OCI-M2 (cell line): Measurements from ENCODE around the gene PSD4.

Experiments used
- DNase-seq: peaks from one replicate; lab custom pipeline; 2025; ENCODE audit not compliant: unreplicated experiment; lab: John Stamatoyannopoulos, UW

Gene PSD4

DNA sequence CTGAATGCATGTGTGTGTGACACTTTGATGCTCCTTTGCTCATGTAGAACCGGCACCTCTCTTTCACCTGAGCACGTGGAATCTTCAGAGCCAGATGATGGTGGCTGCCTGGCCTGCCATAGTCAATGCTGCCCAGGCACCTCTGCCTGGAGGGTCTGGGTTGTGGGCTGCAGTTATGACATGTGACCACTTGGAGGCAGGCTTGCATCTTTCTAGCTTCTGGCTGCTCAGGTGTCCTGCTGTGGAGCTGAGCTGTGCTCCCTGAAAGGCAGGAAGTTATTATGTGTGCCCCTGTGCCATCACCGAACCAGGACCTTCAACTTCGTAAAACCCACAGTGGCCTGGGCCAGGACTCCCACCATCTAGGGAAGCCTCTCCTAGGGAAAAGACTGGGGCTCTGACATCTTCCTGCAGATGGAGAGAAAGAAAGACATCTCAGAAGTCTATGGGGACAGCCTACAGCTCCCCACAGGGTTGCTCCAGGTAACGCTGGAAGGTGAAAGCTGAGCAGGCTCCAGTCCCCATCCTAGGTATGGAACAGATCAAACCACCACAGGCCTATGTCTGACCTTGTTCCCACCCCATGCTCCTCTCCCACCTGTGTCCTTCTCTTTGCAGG lies 30.2 kb downstream of the PSD4 start:
- DNase-seq, result peak; percentile 5

DNA sequence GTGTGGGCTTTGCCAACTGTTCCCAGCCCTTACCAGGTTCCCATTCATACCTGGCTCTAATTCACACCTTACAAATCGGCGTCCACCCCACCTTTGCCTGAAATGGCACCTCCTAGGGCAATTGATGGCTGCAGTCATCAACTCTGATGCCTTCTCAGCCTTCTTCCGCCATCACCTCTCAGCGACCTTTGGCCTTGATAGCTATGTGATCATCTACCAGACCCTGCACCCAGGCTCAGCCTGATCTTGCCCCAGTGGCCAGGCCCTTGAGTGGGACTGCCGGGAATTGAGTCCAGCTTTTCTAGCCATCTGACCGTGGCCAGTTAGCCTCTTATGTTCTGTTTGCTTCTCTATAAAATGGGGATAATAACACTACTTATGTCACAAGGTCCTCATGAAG lies 32.5 kb downstream of the PSD4 start:
- DNase-seq, result no peak

DNA sequence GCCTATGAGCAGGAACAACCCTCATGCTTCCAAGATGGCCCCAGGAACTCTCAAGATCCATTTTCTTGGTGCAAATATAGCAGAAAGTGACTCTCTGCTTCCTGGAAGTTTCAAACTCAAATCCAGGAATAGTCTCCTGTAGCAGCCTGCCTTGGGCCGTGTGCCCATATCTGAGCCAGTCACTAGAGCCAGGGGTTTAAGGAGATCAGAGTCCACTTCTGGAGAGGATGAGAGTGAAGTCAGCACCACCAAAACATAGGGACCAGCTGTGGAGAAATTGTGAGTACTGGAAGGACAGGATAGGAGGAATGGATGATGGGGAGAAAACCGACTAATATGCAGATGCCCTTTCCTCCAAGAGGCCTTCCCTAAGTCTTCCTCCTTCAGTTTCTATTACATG lies 33.2 kb downstream of the PSD4 start:
- DNase-seq, result no peak

DNA sequence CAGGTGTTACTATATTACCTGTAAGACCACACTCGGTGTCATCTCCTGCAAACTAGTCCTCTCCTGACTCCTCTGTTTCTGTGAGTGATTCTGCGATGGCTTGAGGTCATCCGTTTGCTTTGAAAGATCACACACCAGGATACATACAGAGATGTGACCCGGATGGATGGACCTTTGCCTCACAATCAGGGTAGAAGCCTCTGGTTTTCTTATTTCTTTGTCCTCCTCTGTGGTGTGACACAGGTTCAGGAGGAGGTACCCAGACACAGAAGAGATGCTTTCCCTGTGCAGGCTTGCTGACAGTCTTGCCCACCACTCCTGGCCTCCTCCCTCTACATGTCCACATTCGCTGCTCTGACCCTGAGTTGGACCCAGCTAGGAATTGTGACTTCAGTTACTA lies 34.6 kb downstream of the PSD4 start:
- DNase-seq, result no peak

DNA sequence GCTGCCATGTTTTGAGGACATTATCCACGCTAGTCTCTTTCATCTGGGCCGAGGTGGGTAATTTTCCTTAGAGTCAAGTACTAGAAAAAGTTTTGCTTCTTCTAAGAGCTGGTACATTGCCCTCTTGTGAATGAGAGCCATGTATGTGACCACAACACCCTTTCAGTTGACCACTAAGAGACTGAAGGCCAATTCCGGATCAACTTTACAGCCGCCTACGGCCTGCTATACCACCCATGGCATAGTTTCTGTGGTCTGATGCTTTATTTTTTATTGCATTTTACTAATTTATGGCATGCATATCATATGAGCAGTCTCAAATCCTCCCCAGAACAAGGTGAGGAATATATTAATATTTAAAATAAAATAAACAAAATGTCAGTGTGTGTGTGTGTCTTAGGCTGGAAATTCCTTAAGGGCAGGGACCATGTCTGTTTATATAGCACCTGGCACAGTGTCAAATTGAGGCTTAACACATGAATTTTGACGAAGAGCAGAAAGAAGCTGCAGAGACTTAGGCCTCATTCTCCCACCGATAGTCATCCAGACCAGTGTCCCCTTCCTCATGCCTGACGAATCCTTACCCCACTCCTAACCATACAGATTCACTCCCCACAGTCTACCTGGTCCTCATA lies 35.4 kb downstream of the PSD4 start:
- no peak for DNase-seq

DNA sequence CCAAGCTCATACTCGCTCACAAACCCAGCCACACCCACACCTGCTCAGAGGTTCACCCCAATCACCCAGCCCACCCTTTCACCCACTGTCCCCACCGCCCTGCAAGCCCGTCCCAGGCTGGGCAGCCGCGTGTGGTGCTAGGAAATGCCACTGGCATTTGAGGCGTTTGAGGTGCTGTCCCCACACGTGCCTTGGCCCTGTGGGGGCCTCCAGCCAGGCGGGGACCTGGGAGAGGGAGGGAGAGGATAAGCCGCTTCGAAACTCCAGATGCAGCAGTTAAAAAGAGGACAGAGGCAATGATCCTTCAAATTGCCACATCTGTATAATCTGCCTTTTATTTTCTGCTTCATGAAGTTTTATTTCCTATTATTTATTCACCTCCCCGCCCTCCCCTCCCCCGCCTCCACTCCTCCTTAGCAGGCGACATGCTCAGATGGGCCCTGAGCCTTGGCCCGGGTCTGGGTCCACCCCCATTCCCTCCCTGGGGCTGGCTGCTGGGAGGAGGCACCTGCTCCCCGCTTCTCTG lies 35.9 kb downstream of the PSD4 start:
- DNase-seq, result no peak

DNA sequence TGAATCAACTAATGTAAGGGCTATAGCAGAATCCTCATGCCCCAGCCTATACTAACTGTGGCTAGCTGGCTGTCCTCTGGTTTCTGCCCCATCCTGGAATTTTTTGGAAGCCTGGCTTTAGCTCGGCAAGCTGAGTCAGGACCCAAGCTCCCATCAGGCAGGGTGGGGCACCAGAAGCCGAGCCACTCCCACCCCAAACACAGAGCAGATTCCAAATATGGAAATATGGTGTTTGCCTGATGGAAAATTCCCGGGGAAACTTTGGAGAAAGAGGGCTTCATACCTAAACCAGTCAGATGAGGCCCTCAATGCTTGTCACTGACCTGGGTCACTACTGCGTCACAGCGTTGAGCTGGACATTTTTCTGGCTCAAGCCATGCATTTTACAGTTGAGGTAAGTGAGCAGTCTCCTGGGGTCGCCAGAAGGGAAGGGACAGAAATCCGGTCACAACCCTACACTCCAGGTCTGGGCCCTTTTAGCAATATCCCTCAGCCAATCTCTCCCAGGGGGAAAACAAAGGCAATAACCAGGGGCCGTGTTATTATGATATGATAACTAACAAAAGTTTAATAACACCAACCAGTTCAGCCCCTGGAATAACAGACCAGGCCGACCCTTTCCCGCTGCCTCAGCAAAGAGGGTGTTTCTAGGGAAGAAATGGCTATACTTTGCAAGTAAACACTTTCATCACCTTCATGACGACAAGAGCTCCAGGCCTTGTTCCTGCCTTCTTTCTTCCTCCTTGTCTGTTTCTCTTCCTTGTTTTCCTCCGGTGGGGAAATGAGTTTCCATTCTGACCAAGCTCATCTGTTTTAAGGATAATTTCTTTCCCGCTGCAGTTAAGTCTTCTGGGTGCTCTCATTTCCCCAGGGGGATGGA lies 37.7 kb downstream of the PSD4 start:
- no peak for DNase-seq

DNA sequence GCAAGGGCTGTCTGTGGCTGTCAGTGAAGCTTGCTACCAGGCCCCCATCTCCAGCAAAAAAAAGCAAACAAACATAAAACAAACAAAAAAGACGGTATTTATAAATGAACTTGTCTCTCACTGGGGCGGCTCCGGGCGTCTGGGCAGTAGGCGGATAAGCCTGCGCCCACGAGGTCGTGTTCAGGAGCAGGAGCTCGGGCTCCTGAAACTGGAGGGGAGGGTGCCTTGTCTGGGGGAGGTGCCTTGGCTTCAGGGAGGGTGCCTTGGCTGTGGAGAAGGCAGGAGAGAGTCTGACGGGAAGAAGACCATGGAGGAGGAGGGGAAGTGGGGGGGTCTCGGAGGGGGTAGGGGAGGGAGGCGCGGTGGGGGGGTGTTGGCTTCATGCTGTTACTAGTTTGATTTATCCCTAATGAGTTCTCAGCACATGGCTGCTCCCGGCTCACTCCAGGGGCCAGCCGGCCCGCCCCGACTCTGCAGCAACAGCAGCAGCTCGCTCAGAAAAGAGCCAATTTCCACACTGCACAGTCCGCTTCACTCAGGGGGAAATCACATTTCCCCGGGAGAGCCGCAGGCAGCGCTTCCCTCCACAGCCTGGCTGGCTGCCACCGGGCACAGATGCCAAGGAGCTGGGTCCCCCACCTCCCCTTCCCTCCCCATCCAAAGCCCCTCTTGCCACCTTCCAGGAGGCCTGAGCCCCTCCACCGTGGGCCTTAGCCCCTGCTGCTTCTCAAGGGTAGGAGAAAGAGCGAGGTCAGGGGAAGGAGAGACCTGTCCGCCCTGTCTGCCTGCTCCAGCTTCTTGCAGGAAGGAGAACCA lies 38.7 kb downstream of the PSD4 start:
- no peak for DNase-seq

DNA sequence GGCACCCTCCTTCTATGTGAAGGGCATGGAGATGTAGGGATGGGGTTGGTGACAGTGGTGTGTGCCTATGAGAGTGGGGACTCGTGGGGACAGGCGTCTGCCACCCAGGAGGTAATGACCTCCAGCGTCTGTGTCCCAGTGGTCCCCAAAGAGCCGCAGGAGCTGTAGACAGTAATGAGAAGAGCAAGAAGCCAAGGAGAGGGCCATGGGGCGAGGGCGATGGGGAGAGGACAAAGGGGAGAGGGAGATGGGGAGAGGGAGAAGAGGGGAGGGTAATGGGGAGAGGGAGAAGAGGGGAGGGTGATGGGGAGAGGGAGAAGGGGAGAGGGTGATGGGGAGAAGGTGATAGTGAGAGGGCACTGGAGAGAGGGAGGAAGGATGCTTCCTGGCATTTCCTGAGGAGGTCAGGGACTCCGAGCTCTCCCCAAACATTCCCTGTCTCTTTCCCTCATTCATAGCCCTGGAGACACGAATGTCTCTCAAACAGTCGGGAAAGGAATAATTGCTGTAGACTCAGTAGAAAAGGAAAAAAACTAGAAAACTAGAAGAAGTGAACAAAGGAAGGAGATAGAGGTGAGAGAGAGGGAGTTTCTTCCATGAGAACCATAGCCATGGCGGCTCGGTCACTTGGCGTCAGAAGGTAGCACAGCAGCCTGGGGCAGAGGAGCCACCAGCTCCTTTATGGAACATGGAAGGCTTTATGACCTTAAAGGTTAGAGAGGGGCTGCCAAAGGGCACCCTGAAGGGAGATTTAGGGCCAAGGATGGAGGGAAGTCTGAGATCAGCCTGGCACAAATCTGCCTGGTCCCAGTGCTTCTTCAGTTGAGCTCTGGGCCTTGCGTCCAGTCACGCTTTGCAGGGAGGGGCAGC lies 39.5 kb downstream of the PSD4 start:
- DNase-seq, result no peak

DNA sequence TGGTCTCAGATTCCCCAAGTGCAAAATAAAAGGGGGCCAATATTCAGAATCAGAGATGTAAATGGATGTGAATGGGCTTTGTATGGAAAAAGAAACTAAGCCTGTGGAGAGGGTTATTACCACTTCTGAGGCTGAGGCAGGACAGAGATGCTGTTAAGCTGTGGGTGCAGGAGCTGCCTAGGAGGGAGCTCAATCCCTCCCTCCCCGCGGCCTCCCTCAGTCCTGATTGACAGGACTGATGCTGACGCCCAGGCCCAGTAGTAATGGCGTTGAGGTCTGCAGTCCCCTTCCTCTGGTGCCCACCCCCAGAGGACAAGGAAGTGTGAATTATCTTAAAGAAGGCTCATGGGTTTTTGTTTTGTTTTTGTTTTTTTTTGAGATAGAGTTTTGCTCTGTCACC lies 40.4 kb downstream of the PSD4 start:
- DNase-seq, result no peak

DNA sequence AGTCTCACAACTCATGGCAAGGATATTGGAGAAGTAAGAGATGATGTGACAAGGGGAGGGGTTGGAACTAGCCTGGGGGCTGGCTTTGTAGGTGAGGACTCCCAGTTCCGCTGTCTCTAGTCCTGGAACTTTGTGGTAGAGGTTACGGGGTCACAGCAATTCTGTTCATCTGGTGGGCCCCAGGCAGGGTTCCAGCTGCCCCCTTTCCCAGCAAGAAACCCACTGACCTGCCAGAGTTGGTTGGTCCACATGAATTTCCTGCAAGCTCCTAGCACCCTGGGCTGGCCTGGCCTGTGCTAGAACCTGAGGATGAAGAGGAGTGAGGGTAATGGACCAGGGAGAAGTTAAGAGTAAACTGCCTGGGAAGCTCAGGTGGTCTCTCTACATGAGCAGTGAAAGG lies 41.3 kb downstream of the PSD4 start:
- no peak for DNase-seq

DNA sequence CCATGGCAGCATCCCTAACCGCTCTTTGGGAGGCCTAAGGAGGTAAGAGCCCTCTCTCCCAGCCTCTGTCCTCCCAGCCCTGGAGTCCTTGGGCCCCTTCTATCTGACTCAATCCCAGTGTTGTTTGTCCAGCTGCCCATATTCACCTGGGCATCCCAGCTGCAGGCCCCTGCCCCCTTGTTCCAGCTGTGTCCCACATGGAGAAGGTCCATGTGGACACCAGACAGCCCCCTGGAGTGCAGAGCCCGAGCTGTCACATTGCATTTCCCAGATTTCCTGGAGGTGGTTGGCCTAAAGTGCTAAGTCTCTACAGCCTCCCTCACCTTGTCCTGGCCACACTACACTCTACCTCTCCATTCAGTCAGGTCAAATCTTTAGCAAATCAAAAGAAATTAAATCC lies 42.5 kb downstream of the PSD4 start:
- DNase-seq, result no peak

DNA sequence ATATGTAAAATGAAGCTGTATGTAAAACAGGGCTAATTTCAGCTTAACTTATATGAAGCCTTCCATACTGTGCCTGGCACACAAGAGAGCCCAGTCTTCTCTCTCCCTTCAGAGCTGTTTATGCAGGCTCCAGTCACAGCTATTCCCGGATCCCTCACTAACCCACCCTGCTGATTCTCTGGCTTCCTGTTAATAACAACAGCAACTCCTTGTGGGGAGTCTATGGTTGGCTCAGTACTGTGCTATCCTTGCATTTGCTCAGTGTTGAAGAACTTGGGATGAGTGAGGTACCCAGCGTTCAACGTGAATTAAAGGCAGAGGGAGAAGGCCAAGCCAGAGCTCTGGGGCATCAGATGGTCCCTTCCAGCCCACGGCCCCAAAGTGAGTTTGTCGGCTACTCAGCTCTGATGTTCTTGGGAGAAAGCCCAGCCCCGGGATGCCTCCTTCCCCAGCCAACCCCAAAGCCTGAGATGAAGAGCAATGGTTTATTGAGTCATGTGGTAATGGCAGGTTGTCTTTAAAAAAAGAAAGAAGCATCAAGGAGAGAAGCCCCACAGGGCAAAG lies 43.2 kb downstream of the PSD4 start:
- no peak for DNase-seq

DNA sequence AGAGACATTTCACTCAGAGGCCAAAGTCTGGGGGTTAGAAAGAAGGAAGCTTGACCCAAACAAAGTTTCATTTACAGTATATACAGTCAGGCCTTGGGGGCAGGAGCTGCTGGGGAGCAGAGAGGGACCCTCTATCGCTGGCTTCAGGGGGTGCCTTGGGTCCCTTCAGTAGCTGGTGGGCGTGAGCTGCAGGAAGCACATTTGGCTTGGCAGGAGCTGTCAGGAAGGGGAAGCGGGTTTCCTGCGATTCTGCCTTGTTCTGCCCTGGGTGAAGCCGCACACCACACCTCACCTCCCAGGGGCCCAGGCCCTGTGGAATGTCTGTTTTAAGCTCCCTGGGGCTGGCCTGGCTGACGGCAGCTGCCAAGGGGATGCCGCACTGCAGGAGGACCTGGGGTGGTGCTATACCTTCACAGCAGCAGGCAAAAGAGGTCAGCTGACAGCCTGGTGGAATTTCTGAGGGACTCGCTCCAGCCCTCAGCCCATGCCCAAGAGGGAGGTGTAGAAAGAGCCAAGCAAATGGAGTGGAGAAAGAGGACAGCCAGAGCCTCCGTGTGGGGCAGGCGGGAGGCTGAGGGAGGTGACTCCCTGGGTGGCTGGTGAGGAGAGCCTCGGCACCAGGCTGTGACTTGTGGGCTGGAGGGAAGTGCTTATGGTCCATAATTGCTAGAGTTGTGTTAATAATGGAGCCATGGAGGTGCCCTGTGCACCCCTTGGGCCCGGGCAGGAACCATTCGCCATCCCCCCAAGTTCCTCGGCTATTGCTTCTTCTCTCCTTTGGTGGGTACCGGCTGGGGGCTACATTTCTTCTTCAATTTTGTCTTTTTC lies 43.9 kb downstream of the PSD4 start:
- no peak for DNase-seq

DNA sequence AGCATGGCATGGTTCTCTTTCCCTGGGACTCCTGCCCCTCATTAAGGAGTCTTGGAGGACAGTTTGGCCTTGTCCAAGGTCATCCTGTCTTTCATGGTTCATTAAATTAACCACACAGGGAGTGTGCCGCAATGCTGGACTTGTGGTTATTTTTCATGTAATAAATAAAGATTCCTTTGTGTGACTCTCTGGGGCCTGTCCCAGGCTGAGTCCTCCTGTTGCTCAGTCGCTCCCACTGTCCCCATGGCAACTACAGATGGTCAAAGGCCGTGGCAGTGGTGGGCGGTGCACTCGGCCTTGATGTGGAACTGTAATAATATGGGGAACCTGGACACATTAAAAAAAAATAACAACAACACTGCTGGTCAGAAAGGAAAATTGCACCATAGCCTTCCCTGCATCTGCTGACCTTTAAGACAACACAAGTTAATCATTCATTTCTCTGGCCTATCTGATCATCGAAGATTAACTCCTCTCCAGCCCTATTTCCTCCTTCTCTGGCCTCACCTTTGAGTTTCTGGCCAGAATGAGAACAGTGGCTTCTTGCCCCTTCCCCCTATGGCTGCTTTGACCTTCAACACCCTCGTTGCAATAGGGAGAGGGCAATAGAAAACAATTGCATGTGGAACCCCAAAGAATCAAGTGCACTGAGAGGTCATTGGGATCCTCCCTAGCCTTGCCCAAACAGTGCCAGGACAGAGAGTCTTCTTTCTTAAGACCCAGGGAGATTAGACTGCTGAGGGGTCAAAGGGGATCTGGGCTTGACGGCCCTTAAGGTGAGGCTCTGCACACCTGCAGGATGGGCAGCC lies 44.7 kb downstream of the PSD4 start:
- DNase-seq, result no peak

DNA sequence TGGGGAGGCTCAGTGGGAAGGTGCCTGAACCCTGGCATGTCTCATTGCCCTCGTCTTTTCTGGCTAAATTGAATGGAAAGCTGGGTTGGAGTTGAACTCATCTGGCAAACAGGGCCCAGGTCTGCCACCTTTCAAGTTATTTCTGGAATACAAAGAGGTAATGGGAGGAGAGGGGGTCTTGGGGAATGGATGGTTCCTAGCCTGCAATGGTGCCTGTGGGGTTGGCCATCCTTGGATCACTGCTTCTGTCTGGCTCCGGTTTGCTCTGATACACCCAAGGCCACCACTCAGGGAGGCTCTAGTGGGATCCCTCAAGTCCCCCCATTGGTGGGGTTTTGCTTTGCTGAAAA lies 45.3 kb downstream of the PSD4 start:
- no peak for DNase-seq

DNA sequence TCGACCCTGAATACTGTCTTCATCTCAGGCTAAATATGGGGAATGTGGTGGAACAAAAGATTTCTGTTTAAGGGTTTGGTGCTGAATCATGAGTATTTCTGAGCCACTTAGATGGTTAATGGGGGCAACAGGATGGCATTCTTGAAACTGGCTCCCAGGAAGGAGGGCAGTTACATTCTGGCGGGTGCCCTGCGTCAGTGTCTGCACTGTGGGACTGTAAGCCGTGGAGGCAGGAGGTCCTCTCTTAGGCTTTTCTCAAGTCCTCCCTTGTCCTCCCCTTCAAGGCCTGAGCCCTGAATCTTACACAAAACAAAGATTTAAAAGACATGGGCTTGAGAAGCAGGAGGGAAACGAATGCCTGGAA lies 45.7 kb downstream of the PSD4 start:
- DNase-seq, result no peak

DNA sequence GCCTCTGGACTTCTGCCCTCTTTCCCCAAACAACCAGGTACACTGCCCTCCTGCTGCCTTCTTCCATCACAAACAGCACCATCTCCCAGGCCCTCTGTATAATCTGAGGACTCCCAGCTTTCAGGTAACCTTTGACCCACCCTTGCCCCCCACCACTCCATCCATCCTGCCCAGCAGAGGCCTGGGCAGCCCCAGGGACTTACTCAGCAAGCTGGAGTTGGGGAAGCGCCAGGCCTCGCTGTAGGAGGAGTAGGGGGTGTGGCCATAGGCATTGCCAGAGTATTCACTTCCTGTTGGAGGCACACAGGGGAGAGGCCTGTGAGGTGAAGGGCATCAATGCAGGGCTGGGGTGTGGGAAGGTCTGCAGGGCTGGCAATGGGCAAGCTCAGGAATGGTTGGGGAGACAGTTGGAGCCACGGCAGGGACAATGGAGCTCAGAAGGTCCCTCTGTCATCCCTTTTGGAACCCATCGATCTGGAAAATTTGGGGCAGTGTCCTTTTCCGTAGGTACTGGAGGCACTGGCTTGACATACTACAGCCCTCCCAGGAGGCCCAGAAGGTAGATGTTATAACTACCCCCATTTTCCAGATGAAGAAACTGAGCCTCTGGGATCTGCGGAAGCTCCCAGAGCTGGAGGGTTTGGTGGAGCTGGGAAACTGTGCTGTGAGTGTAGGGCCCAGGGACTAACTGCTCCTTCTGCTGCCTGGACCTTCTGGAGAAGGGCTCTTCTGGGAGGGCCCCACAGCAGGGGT lies 46.3 kb downstream of the PSD4 start:
- DNase-seq, result no peak
